A549 (cell line): Measurements from ENCODE around the gene RIPK4. TPM values are rescaled to one million over a fixed set of nuclear protein-coding genes. Genes with fewer than 3 reads are reported as not detected.

Source experiments
- ATAC-seq, 2 experiments: fragments of 200-7000 bp in 1 of 2; fragments of >200 bp in 1 of 2; cut with Nextera tagmentation in 1 of 2; cut with Tn5 transposase in 1 of 2; 3 replicates each; pipeline versions ENCODE4 v1.8.0 to v1.9.1; 2018 to 2020; ENCODE audit warnings: mild to moderate bottlenecking in 1 of 2, moderate library complexity in 1 of 2
- CTCF ChIA-PET: fragments of 300-600 bp; sonication (Branson Sonifier 250); formaldehyde crosslinking; extraction: SDS; loops from one replicate; lab custom pipeline; 2021; ENCODE audit warnings: antibody characterized with exemption, inconsistent platforms; lab: Yijun Ruan, JAX
- POLR2A ChIA-PET: fragments of 350-600 bp; formaldehyde crosslinking; extraction: SDS; loops from one replicate; lab custom pipeline; 2021; ENCODE audit warnings: antibody characterized with exemption, inconsistent platforms; lab: Yijun Ruan, JAX
- DNase-seq, 2 experiments: peaks; one replicate each; pipeline versions ENCODE4 v3.0.0 to v3.0.0-alpha.2; 2011 to 2016; ENCODE audit warnings: low read depth in 1 of 2, low spot score in 1 of 2
- FAIRE-seq: peaks from 2 replicates; lab custom pipeline; 2011; peaks lifted over from hg19 to GRCh38; lab: Jason Lieb, UNC
- H3K27ac ChIP-seq, 2 experiments: fragments of >200 bp; sonication (Bioruptor Twin); formaldehyde crosslinking; 3 replicates each; pipeline ENCODE4 v1.5.1; 2016 to 2017
- H3K4me1 ChIP-seq: fragments of >200 bp; sonication (Bioruptor Twin); formaldehyde crosslinking; 3 replicates; pipeline ENCODE4 v1.6.1; 2016
- H3K4me2 ChIP-seq: fragments of >200 bp; sonication (Bioruptor Twin); formaldehyde crosslinking; 3 replicates; pipeline ENCODE4 v1.6.1; 2016
- H3K4me3 ChIP-seq: fragments of >200 bp; sonication (Bioruptor Twin); formaldehyde crosslinking; 3 replicates; pipeline ENCODE4 v1.5.1; 2016
- H3K9me3 ChIP-seq: fragments of >200 bp; sonication (Bioruptor Twin); formaldehyde crosslinking; 3 replicates; pipeline ENCODE4 v1.6.1; 2016
- CBX2 ChIP-seq: fragments of 200-600 bp; sonication (generic); IDR thresholded peaks from 2 replicates; pipeline ENCODE4 v1.6.1; 2016; ENCODE audit warnings: low read depth, mild to moderate bottlenecking, borderline replicate concordance
- CHD2 ChIP-seq: fragments of 150-350 bp; IDR thresholded peaks from 2 replicates; pipeline ENCODE4 v1.6.1; 2014; ENCODE audit warnings: low read length; ENCODE audit not compliant: partially characterized antibody
- CTCF ChIP-seq: fragments of >200 bp; sonication (Bioruptor Twin); formaldehyde crosslinking; IDR thresholded peaks from 3 replicates; pipeline ENCODE4 v1.5.1; 2016
- EHMT2 ChIP-seq: fragments of 200-600 bp; sonication (generic); IDR thresholded peaks from 2 replicates; pipeline ENCODE4 v1.6.1; 2016; ENCODE audit warnings: antibody characterized with exemption, low read depth, mild to moderate bottlenecking, moderate library complexity
- EP300 ChIP-seq, 2 experiments: fragments of >200 bp; sonication (Bioruptor Twin); formaldehyde crosslinking; IDR thresholded peaks; 2 replicates in 1 of 2; 3 replicates in 1 of 2; pipeline ENCODE4 v1.6.1; 2016 to 2017
- FOSB ChIP-seq: fragments of 250-450 bp; sonication (Bioruptor Pico); IDR thresholded peaks from 2 replicates; pipeline ENCODE4 v1.5.0; 2020; ENCODE audit warnings: mild to moderate bottlenecking, moderate library complexity
- FOSL2 ChIP-seq, 2 experiments: fragments of 450-650 bp in 1 of 2; fragments of >200 bp in 1 of 2; sonication (Bioruptor Twin) in 1 of 2; formaldehyde crosslinking; IDR thresholded peaks; 2 replicates each; pipeline versions ENCODE4 v1.5.0 to v1.6.1; 2016 to 2020; ENCODE audit warnings: mild to moderate bottlenecking in 1 of 2, moderate library complexity in 1 of 2
- GATA3 ChIP-seq: IDR thresholded peaks from 2 replicates; pipeline ENCODE4 v1.6.1; 2012; ENCODE audit warnings: borderline replicate concordance
- HES2 ChIP-seq: fragments of >200 bp; sonication (Bioruptor Twin); formaldehyde crosslinking; IDR thresholded peaks from 2 replicates; pipeline ENCODE4 v1.6.1; 2016
- HMGXB4 ChIP-seq: fragments of 250-450 bp; sonication (Bioruptor Pico); IDR thresholded peaks from 2 replicates; pipeline ENCODE4 v1.5.0; 2021; ENCODE audit warnings: mild to moderate bottlenecking, moderate library complexity, borderline replicate concordance
- HOXA7 ChIP-seq: fragments of 250-450 bp; sonication (Bioruptor Pico); IDR thresholded peaks from 2 replicates; pipeline ENCODE4 v1.5.0; 2020; ENCODE audit warnings: mild to moderate bottlenecking, moderate library complexity
- HOXB13 ChIP-seq: fragments of 250-450 bp; sonication (Bioruptor Pico); IDR thresholded peaks from 2 replicates; pipeline ENCODE4 v1.5.0; 2020; ENCODE audit warnings: low read depth, mild to moderate bottlenecking, moderate library complexity
- HOXB5 ChIP-seq: fragments of 250-450 bp; sonication (Bioruptor Pico); IDR thresholded peaks from 2 replicates; pipeline ENCODE4 v1.5.0; 2020; ENCODE audit warnings: mild to moderate bottlenecking, moderate library complexity
- JUN ChIP-seq, 2 experiments: fragments of >200 bp; sonication (Bioruptor Twin); formaldehyde crosslinking; IDR thresholded peaks; 2 replicates in 1 of 2; 3 replicates in 1 of 2; pipeline ENCODE4 v1.6.1; 2016 to 2017
- JUNB ChIP-seq: fragments of >200 bp; sonication (Bioruptor Twin); formaldehyde crosslinking; IDR thresholded peaks from 2 replicates; pipeline ENCODE4 v1.6.1; 2016
- MAX ChIP-seq: IDR thresholded peaks from 2 replicates; pipeline ENCODE4 v1.6.1; 2012
- NFE2L2 ChIP-seq: fragments of 150-350 bp; conservative IDR thresholded peaks from 2 replicates; pipeline ENCODE4 v1.6.1; 2014; ENCODE audit warnings: low read length
- NPAS2 ChIP-seq: fragments of 250-450 bp; sonication (Bioruptor Pico); IDR thresholded peaks from 2 replicates; pipeline ENCODE4 v1.8.0; 2022; ENCODE audit warnings: mild to moderate bottlenecking, moderate library complexity, borderline replicate concordance
- PBX3 ChIP-seq: IDR thresholded peaks from 2 replicates; pipeline ENCODE4 v1.6.1; 2012
- RCOR1 ChIP-seq: fragments of 150-350 bp; IDR thresholded peaks from 2 replicates; pipeline ENCODE4 v1.6.1; 2014; ENCODE audit warnings: antibody characterized with exemption, low read length, low read depth
- REST ChIP-seq: fragments of 200-600 bp; sonication (generic); IDR thresholded peaks from 2 replicates; pipeline ENCODE4 v1.6.1; 2016; ENCODE audit warnings: antibody characterized with exemption, mild to moderate bottlenecking, moderate library complexity
- RNF2 ChIP-seq: fragments of 200-600 bp; sonication (generic); IDR thresholded peaks from 2 replicates; pipeline ENCODE4 v1.6.1; 2016; ENCODE audit warnings: low read depth, mild to moderate bottlenecking, antibody characterized with exemption, moderate library complexity, borderline replicate concordance
- SMC3 ChIP-seq: fragments of >200 bp; sonication (Bioruptor Twin); formaldehyde crosslinking; IDR thresholded peaks from 3 replicates; pipeline ENCODE4 v1.6.1; 2018; ENCODE audit warnings: inconsistent platforms
- SREBF2 ChIP-seq: fragments of 450-650 bp; IDR thresholded peaks from 2 replicates; pipeline ENCODE4 v1.6.1; 2014; ENCODE audit warnings: mild to moderate bottlenecking, moderate library complexity
- TP53 ChIP-seq: fragments of 250-450 bp; sonication (Bioruptor Pico); IDR thresholded peaks from 2 replicates; pipeline ENCODE4 v1.5.0; 2021; ENCODE audit warnings: mild to moderate bottlenecking, moderate library complexity
- USF2 ChIP-seq: fragments of 450-650 bp; IDR thresholded peaks from 2 replicates; pipeline ENCODE4 v1.6.1; 2014; ENCODE audit warnings: antibody characterized with exemption
- ZC3H11A ChIP-seq: fragments of 450-650 bp; IDR thresholded peaks from 2 replicates; pipeline ENCODE4 v1.6.1; 2014; ENCODE audit warnings: antibody characterized with exemption, mild to moderate bottlenecking
- ZSCAN20 ChIP-seq: fragments of 250-450 bp; sonication (Bioruptor Pico); IDR thresholded peaks from 2 replicates; pipeline ENCODE4 v1.8.0; 2022; ENCODE audit warnings: mild to moderate bottlenecking, moderate library complexity
- WGBS: methylation state at CpG from one replicate; pipeline ENCODE4 v1.1.6; 2017; ENCODE audit errors: missing lambda C conversion rate; 5-methylcytosine and 5-hydroxymethylcytosine counted together
- polyA plus RNA-seq, 4 experiments: library from polyadenylated mRNA; depleted of rRNA in 3 of 4; stranded (reverse); fragments of >200 nt; fragmentation: RNase III in 1 of 4; extraction: RNeasy Plus Mini Kit Qiagen cat#74134 plus additional on column Dnase treatment in 1 of 4; gene quantifications; 2 replicates in 3 of 4; 3 replicates in 1 of 4; pipeline ENCODE4 v1.2.3, GENCODE V29; 2011 to 2017

RIPK4 gene
- polyA plus RNA-seq, 2 of the 4 experiments (the other 2 are of a cell fraction) = 3.0 to 5.7 TPM

- FAIRE-seq = no peak
- TF ChIP-seq HOXB5 (CRISPR knock-in tag) (no peak), FOSL2 (IDR thresholded peaks at IDR 0.05) (no peak), FOSL2 (CRISPR knock-in tag; IDR thresholded peaks at IDR 0.05) (no peak), ZSCAN20 (CRISPR knock-in tag) (no peak), EP300 (IDR thresholded peaks at IDR 0.05) (no peak), CHD2 (no peak), SREBF2 (no peak), JUN (IDR thresholded peaks at IDR 0.05) (no peak), ZC3H11A (no peak), REST (no peak), USF2 (no peak), RCOR1 (no peak), PBX3 (no peak), GATA3 (no peak), MAX (no peak), HOXA7 (CRISPR knock-in tag) (no peak), TP53 (CRISPR knock-in tag) (no peak), CBX2 (no peak)
These were observed 26.9 kb downstream of the RIPK4 start for GRCh38 chr21:41739936-41740335.

GRCh38 chr21:41739011-41739410, 27.8 kb downstream of the RIPK4 start:
- WGBS = 95% methylated on average over 12 of the region's 12 CpGs
- POLR2A ChIA-PET = no interaction called here
- Histone ChIP-seq H3K4me2 (no peak overlapping the region), H3K9me3 (peaks cover 21% of the 10 kb centered on the region), H3K4me1 (no peaks in the 10 kb centered on the region), H3K4me3 (no peak overlapping the region), H3K27ac (no peak overlapping the region)
- ATAC-seq (no peak), FAIRE-seq (no peak), DNase-seq (no peak)
- CTCF ChIA-PET = interaction anchor here (1.2 to 1.4 kb wide), 2 partner anchors 78 to 106 kb away, joined by 3 read pairs; no protein-coding TSS in a partner anchor
- TF ChIP-seq RCOR1 (no peak), SMC3 (no peak), HMGXB4 (no peak), NFE2L2 (no peak), RNF2 (no peak), HOXB13 (CRISPR knock-in tag) (no peak), EHMT2 (no peak), JUNB (no peak), ZSCAN20 (CRISPR knock-in tag) (no peak), FOSB (no peak), HES2 (no peak), NPAS2 (CRISPR knock-in tag) (no peak), CTCF (no peak)

More at GRCh38 chr21:41739936-41740335, 26.9 kb downstream of the RIPK4 start:
- Histone ChIP-seq H3K9me3 (peaks cover 21% of the 10 kb centered on the region), H3K4me1 (no peaks in the 10 kb centered on the region), H3K4me3 (no peak overlapping the region), H3K27ac (no peak overlapping the region), H3K4me2 (no peak overlapping the region)
- ChIA-PET POLR2A (no interaction called here), CTCF (interaction anchor here (1.5 kb wide), 1 partner anchor 127 kb away, joined by 4 read pairs; no protein-coding TSS in a partner anchor)
- WGBS = 95% methylated on average over 9 of the region's 9 CpGs
- DNase-seq = no peak
- no peak for ATAC-seq
